SK-N-SH (cell line): ENCODE data around the gene KIAA2012. TPM values are rescaled to one million over a fixed set of nuclear protein-coding genes. Genes with fewer than 3 reads are reported as not detected.

ENCODE experiments used
- CTCF ChIA-PET: fragments of 300-600, 350-600 bp; formaldehyde crosslinking; extraction: SDS; loops from one replicate; lab custom pipeline; 2021; lab: Yijun Ruan, JAX
- POLR2A ChIA-PET: fragments of 350-600 bp; sonication (Branson Sonifier 250); formaldehyde crosslinking; extraction: SDS; loops from one replicate; lab custom pipeline; 2020; ENCODE audit warnings: antibody characterized with exemption, inconsistent platforms; lab: Yijun Ruan, JAX
- DNase-seq: peaks from one replicate; pipeline ENCODE4 v3.0.0; 2012
- H2AFZ ChIP-seq: fragments of 200-600 bp; sonication (generic); 2 replicates; pipeline ENCODE4 v1.8.1; 2016; ENCODE audit warnings: antibody characterized with exemption, mild to moderate bottlenecking, low read depth
- H3F3A ChIP-seq: fragments of 200-600 bp; sonication (generic); replicated peaks from 2 replicates; pipeline ENCODE3; 2016; ENCODE audit warnings: antibody characterized with exemption, mild to moderate bottlenecking; ENCODE audit not compliant: insufficient read depth
- H3K27ac ChIP-seq, 2 experiments: fragments of 200-500 bp in 1 of 2; fragments of 200-600 bp in 1 of 2; sonication (Bioruptor generic) in 1 of 2; sonication (generic), shearing (Covaris generic) in 1 of 2; 2 replicates each; pipeline versions ENCODE4 v1.5.1 to v1.6.1; 2014 to 2016; ENCODE audit warnings: low read depth in 2 of 2, inconsistent platforms in 1 of 2, low read length in 1 of 2, mild to moderate bottlenecking in 1 of 2, mixed read lengths in 1 of 2
- H3K27me3 ChIP-seq: fragments of 200-600 bp; sonication (generic), shearing (Covaris generic); 2 replicates; pipeline ENCODE4 v1.6.1; 2016; ENCODE audit warnings: mixed run types; ENCODE audit not compliant: insufficient read depth
- H3K36me3 ChIP-seq, 2 experiments: fragments of 200-500 bp in 1 of 2; fragments of 200-600 bp in 1 of 2; sonication (Bioruptor generic) in 1 of 2; sonication (generic) in 1 of 2; replicated peaks in 1 of 2; 2 replicates each; pipeline versions ENCODE3 to v1.5.1; 2014 to 2016; ENCODE audit warnings: low read length in 1 of 2, mild to moderate bottlenecking in 1 of 2; ENCODE audit not compliant: insufficient read depth in 2 of 2, control insufficient read depth in 1 of 2
- H3K4me1 ChIP-seq, 2 experiments: fragments of 200-500 bp in 1 of 2; fragments of 200-600 bp in 1 of 2; sonication (Bioruptor generic) in 1 of 2; sonication (generic), shearing (Covaris generic) in 1 of 2; 2 replicates each; pipeline versions ENCODE4 v1.5.1 to v1.6.1; 2014 to 2016; ENCODE audit warnings: low read depth in 1 of 2, low read length in 1 of 2, mixed run types in 1 of 2; ENCODE audit not compliant: insufficient read depth in 2 of 2, control insufficient read depth in 1 of 2
- H3K4me2 ChIP-seq: fragments of 200-600 bp; sonication (generic), shearing (Covaris generic); 2 replicates; pipeline ENCODE4 v1.6.1; 2017; ENCODE audit warnings: mixed run types
- H3K4me3 ChIP-seq, 2 experiments: fragments of 200-500 bp in 1 of 2; fragments of 200-600 bp in 1 of 2; sonication (Bioruptor generic) in 1 of 2; sonication (generic), shearing (Covaris generic) in 1 of 2; 2 replicates each; pipeline versions ENCODE4 v1.5.1 to v1.8.1; 2014 to 2016; ENCODE audit warnings: low read depth in 2 of 2, inconsistent platforms in 1 of 2, low read length in 1 of 2, mild to moderate bottlenecking in 1 of 2, mixed read lengths in 1 of 2, moderate library complexity in 1 of 2
- H3K79me2 ChIP-seq: fragments of 200-600 bp; sonication (generic); 2 replicates; pipeline ENCODE4 v1.8.1; 2017; ENCODE audit warnings: mild to moderate bottlenecking; ENCODE audit not compliant: insufficient read depth
- H3K9ac ChIP-seq: fragments of 200-600 bp; sonication (generic); 2 replicates; pipeline ENCODE4 v1.6.1; 2017; ENCODE audit warnings: mixed run types
- H3K9me2 ChIP-seq: fragments of 200-600 bp; sonication (generic); 2 replicates; pipeline ENCODE4 v1.6.1; 2017; ENCODE audit warnings: mixed run types
- H3K9me3 ChIP-seq: fragments of 200-600 bp; sonication (generic); 2 replicates; pipeline ENCODE4 v1.6.1; 2017; ENCODE audit warnings: mixed run types, mild to moderate bottlenecking, moderate library complexity
- H4K20me1 ChIP-seq: fragments of 200-600 bp; sonication (generic); 2 replicates; pipeline ENCODE4 v1.6.1; 2017; ENCODE audit warnings: mild to moderate bottlenecking, mixed run types; ENCODE audit not compliant: insufficient read depth
- ELF1 ChIP-seq: IDR thresholded peaks from 2 replicates; pipeline ENCODE4 v1.4.0; 2012
- EP300 ChIP-seq, 2 experiments: IDR thresholded peaks; 2 replicates each; pipeline versions ENCODE4 v1.4.0 to v1.6.1; 2012; ENCODE audit warnings: borderline replicate concordance in 1 of 2, low read depth in 1 of 2, low read length in 1 of 2
- FOSL2 ChIP-seq: IDR thresholded peaks from 2 replicates; pipeline ENCODE4 v1.4.0; 2012; ENCODE audit warnings: low read depth, mild to moderate bottlenecking, moderate library complexity, borderline replicate concordance
- FOXJ3 ChIP-seq: sonication (generic); formaldehyde crosslinking; IDR thresholded peaks from 2 replicates; pipeline ENCODE4 v1.5.1; 2020; ENCODE audit warnings: mild to moderate bottlenecking, missing genetic modification reagents
- JUND ChIP-seq: IDR thresholded peaks from 2 replicates; pipeline ENCODE4 v1.4.0; 2012
- NRF1 ChIP-seq: IDR thresholded peaks from 2 replicates; pipeline ENCODE4 v1.6.1; 2012; ENCODE audit warnings: low read depth, mild to moderate bottlenecking, low read length
- RAD21 ChIP-seq: IDR thresholded peaks from 2 replicates; pipeline ENCODE4 v1.6.1; 2012; ENCODE audit warnings: mild to moderate bottlenecking, low read length
- RCOR1 ChIP-seq: fragments of 150-350 bp; IDR thresholded peaks from 2 replicates; pipeline ENCODE4 v1.6.1; 2017; ENCODE audit warnings: antibody characterized with exemption, low read length
- RXRA ChIP-seq: IDR thresholded peaks from 2 replicates; pipeline ENCODE4 v1.4.0; 2012; ENCODE audit warnings: low read depth, mild to moderate bottlenecking, borderline replicate concordance
- SIN3A ChIP-seq: IDR thresholded peaks from 2 replicates; pipeline ENCODE4 v1.6.1; 2012; ENCODE audit warnings: low read depth, mild to moderate bottlenecking, low read length, moderate library complexity, borderline replicate concordance
- TAF1 ChIP-seq: IDR thresholded peaks from 2 replicates; pipeline ENCODE4 v1.6.1; 2012; ENCODE audit warnings: low read depth, mild to moderate bottlenecking, low read length, moderate library complexity, borderline replicate concordance
- TEAD4 ChIP-seq: IDR thresholded peaks from 2 replicates; pipeline ENCODE4 v1.4.0; 2012; ENCODE audit warnings: mild to moderate bottlenecking, borderline replicate concordance; ENCODE audit not compliant: insufficient read depth
- YY1 ChIP-seq: IDR thresholded peaks from 2 replicates; pipeline ENCODE4 v1.4.0; 2012; ENCODE audit warnings: low read depth, mild to moderate bottlenecking
- WGBS: methylation state at CpG from one replicate; pipeline ENCODE4 v1.1.6; 2017; ENCODE audit warnings: low lambda C conversion rate; 5-methylcytosine and 5-hydroxymethylcytosine counted together
- polyA plus RNA-seq, 3 experiments: library from polyadenylated mRNA; depleted of rRNA; stranded (reverse); fragments of >200 nt; gene quantifications; 2 replicates each; pipeline ENCODE4 v1.2.3, GENCODE V29; 2012
- TF ChIP-seq, protein P1 (sequence below): IDR thresholded peaks from 2 replicates; pipeline ENCODE4 v1.4.0; 2012; ENCODE audit warnings: low read depth
- TF ChIP-seq, protein P2 (sequence below): IDR thresholded peaks from 2 replicates; pipeline ENCODE4 v1.6.1; 2012; ENCODE audit warnings: mild to moderate bottlenecking, low read depth, low read length, moderate library complexity
- TF ChIP-seq, protein P3 (sequence below): IDR thresholded peaks from 2 replicates; pipeline ENCODE4 v1.4.0; 2012; ENCODE audit warnings: low read depth, borderline replicate concordance

KIAA2012 gene
- polyA plus RNA-seq, 1 of the 3 experiments (the other 2 are of a cell fraction), result 0.07 TPM

DNA sequence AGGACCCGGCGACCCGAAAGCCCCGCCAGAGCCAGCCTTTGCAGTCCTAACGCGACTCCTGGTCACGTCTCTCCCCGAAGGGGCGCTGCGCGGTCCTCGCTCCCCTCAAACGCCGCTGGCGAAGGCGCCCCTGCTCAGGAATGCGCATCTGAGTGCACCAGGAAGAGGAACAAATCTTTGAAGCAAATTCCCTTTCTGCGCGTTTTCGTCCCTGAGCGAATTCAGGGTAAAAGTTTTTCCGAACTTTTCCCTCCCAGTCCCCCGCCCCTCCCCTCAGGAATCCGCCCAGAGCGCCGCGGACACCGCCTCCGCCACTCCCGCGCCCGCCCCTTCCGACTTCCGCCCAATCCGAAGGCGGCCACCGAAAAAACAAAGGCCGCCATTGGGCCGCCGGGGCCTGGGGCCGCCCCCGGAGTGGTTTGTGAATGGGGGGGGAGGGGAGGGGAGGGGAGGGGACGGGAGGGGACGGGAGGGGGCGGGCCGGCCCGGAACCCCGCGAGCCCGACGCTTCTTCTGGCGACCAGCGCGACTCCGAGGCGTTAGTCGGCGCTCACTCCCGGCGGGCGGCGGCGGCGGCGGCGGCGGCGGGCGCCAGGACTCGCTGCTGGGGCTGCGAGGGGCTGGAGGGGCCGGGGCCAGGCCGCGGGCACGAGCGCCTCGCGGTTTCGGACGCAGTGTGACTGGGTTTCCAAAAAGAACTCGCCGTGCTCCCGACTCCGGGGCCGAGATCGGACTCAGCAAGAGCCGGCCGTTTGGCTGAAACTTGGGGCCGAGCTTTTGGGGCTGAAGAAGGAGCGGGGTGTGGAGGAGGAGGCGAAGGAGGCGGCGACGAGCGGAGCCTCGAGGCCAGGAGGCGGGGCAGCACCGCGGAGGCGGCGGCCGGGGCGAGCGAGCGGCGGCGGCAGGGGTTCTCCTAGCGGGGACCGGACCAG lies 39.5 kb upstream of the KIAA2012 start, which contains the start of gene FZD7 (continued):
- TF ChIP-seq, protein P1, sequence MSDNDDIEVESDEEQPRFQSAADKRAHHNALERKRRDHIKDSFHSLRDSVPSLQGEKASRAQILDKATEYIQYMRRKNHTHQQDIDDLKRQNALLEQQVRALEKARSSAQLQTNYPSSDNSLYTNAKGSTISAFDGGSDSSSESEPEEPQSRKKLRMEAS, result peak; percentile 18; the same call in 1 of the 2 replicates
- TF ChIP-seq RXRA (no peak; the same call in 1 of the 2 replicates), TEAD4 (no peak), TAF1 (peak; percentile 45; the same call in 1 of the 2 replicates), EP300 (IDR thresholded peaks at IDR 0.05; ENCODE audit: borderline replicate concordance in 1 of 2, low read depth in 1 of 2, low read length in 1 of 2) (peak in 1 of 2 experiments; percentile 10; a peak in 1 of 4 replicates), SIN3A (no peak)
- TF ChIP-seq, protein P2, sequence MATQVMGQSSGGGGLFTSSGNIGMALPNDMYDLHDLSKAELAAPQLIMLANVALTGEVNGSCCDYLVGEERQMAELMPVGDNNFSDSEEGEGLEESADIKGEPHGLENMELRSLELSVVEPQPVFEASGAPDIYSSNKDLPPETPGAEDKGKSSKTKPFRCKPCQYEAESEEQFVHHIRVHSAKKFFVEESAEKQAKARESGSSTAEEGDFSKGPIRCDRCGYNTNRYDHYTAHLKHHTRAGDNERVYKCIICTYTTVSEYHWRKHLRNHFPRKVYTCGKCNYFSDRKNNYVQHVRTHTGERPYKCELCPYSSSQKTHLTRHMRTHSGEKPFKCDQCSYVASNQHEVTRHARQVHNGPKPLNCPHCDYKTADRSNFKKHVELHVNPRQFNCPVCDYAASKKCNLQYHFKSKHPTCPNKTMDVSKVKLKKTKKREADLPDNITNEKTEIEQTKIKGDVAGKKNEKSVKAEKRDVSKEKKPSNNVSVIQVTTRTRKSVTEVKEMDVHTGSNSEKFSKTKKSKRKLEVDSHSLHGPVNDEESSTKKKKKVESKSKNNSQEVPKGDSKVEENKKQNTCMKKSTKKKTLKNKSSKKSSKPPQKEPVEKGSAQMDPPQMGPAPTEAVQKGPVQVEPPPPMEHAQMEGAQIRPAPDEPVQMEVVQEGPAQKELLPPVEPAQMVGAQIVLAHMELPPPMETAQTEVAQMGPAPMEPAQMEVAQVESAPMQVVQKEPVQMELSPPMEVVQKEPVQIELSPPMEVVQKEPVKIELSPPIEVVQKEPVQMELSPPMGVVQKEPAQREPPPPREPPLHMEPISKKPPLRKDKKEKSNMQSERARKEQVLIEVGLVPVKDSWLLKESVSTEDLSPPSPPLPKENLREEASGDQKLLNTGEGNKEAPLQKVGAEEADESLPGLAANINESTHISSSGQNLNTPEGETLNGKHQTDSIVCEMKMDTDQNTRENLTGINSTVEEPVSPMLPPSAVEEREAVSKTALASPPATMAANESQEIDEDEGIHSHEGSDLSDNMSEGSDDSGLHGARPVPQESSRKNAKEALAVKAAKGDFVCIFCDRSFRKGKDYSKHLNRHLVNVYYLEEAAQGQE, result no peak
- TF ChIP-seq, all 33 proteins: peak for 7

DNA sequence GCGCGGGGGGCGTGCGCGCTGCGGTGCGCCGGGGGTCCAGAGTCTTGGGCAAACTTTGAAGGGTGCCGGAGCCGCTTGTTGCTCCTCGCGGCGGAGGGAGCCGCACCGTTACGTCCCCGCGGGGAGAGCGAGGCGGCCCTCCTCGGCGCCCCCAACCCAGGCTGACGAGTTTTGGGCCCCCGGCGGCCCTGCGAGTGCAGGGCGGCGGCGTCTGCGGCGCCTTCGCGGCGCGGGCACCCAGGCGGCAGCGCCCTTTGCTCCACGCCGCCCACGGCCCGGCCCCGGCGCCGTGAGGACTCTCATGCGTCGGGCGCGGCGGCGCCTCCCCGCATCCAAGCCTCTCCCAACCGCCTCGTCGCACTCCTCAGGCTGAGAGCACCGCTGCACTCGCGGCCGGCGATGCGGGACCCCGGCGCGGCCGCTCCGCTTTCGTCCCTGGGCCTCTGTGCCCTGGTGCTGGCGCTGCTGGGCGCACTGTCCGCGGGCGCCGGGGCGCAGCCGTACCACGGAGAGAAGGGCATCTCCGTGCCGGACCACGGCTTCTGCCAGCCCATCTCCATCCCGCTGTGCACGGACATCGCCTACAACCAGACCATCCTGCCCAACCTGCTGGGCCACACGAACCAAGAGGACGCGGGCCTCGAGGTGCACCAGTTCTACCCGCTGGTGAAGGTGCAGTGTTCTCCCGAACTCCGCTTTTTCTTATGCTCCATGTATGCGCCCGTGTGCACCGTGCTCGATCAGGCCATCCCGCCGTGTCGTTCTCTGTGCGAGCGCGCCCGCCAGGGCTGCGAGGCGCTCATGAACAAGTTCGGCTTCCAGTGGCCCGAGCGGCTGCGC lies 38.6 kb upstream of the KIAA2012 start:
- peak overlapping the region; percentile 74 for H3K4me2 ChIP-seq
- peaks cover 37% of the 10 kb centered on the region for H4K20me1 ChIP-seq
- TF ChIP-seq SIN3A (no peak; the same call in 1 of the 2 replicates), RAD21 (no peak), ELF1 (no peak), EP300 (IDR thresholded peaks at IDR 0.05; ENCODE audit: borderline replicate concordance in 1 of 2, low read depth in 1 of 2, low read length in 1 of 2) (no peak), FOSL2 (no peak), YY1 (0 out of 2 replicates have a peak, but pooled peaks have one; percentile 3), RCOR1 (no peak), FOXJ3 (CRISPR knock-in tag) (no peak), NRF1 (0 out of 2 replicates have a peak, but pooled peaks have one; percentile 1), JUND (no peak)
- TF ChIP-seq, protein P3, sequence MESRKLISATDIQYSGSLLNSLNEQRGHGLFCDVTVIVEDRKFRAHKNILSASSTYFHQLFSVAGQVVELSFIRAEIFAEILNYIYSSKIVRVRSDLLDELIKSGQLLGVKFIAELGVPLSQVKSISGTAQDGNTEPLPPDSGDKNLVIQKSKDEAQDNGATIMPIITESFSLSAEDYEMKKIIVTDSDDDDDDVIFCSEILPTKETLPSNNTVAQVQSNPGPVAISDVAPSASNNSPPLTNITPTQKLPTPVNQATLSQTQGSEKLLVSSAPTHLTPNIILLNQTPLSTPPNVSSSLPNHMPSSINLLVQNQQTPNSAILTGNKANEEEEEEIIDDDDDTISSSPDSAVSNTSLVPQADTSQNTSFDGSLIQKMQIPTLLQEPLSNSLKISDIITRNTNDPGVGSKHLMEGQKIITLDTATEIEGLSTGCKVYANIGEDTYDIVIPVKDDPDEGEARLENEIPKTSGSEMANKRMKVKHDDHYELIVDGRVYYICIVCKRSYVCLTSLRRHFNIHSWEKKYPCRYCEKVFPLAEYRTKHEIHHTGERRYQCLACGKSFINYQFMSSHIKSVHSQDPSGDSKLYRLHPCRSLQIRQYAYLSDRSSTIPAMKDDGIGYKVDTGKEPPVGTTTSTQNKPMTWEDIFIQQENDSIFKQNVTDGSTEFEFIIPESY, result no peak
- TF ChIP-seq, protein P1, result no peak; the same call in 1 of the 2 replicates
- POLR2A ChIA-PET, result no interaction called here
- H3K9me3 ChIP-seq, result no peaks in the 10 kb centered on the region
- CTCF ChIA-PET, result interaction anchor here (0.7 kb wide), 1 partner anchor 90 kb away, joined by 3 read pairs; no protein-coding TSS in a partner anchor
- DNase-seq, result peak; percentile 75
- H3K27ac ChIP-seq, result peak overlapping the region; percentile 94
- peaks cover 15 to 39% of the 10 kb centered on the region in 2 experiments for H3K4me1 ChIP-seq
- H3K9me2 ChIP-seq, result no peaks in the 10 kb centered on the region
- H3K9ac ChIP-seq, result peak overlapping the region; percentile 89
- 3% methylated on average over 25 of the region's 105 CpGs for WGBS
- H3K27me3 ChIP-seq, result no peaks in the 10 kb centered on the region
- H3K4me3 ChIP-seq, result peak overlapping the region; percentile 69 to 88
- H3F3A ChIP-seq, result peaks cover 24% of the 10 kb centered on the region
- H3K36me3 ChIP-seq, result peaks cover 18 to 25% of the 10 kb centered on the region in 2 experiments
- peak overlapping the region; percentile 74; the same call in 1 of the 2 replicates for H2AFZ ChIP-seq
- peaks cover 57% of the 10 kb centered on the region for H3K79me2 ChIP-seq
